ENCODE measurements around the gene CREB3L2. TPM values are rescaled to one million over a fixed set of nuclear protein-coding genes. Genes with fewer than 3 reads are reported as not detected.

Gene CREB3L2
- total and polyA plus RNA-seq, 2 experiments from 2014 or later, result 37.6 to 38.3 TPM

- H2AFZ ChIP-seq, result no peak overlapping the region
- no peak overlapping the region for H3K4me3 ChIP-seq
- H3K36me3 ChIP-seq (replicated peaks; ENCODE audit: insufficient read depth, low read depth), result no peaks in the 10 kb centered on the region
- H3K9me3 ChIP-seq (ENCODE audit: low read depth), result no peaks in the 10 kb centered on the region
- no peak for DNase-seq (ENCODE audit: low spot score)
- peaks cover 88% of the 10 kb centered on the region for H3K79me2 ChIP-seq
- TF ChIP-seq EZH2 (IDR thresholded peaks at IDR 0.05; ENCODE audit: borderline replicate concordance) (no peak), CTCF (IDR thresholded peaks at IDR 0.05; ENCODE audit: poor library complexity) (no peak), EZH2phosphoT487 (IDR thresholded peaks at IDR 0.05; ENCODE audit: low read depth, severe bottlenecking, unreplicated experiment) (no peak)
- peak overlapping the region; percentile 89 for H3K27ac ChIP-seq
- peaks cover 91% of the 10 kb centered on the region for H3K4me1 ChIP-seq (ENCODE audit: insufficient read depth)
- no peaks in the 10 kb centered on the region for H3K27me3 ChIP-seq
- no peaks in the 10 kb centered on the region for H3K9me2 ChIP-seq (replicated peaks; ENCODE audit: insufficient read depth)
- 73% methylated on average over 7 of the region's 7 CpGs for WGBS (ENCODE audit: low lambda C conversion rate, missing lambda C conversion rate)
- peaks cover 8% of the 10 kb centered on the region for H4K20me1 ChIP-seq (ENCODE audit: insufficient read depth, poor library complexity, severe bottlenecking)
- no peak overlapping the region for H3K4me2 ChIP-seq
These were observed 12.8 kb downstream of the CREB3L2 start for GRCh38 chr7:137989094-137989493.

DNA sequence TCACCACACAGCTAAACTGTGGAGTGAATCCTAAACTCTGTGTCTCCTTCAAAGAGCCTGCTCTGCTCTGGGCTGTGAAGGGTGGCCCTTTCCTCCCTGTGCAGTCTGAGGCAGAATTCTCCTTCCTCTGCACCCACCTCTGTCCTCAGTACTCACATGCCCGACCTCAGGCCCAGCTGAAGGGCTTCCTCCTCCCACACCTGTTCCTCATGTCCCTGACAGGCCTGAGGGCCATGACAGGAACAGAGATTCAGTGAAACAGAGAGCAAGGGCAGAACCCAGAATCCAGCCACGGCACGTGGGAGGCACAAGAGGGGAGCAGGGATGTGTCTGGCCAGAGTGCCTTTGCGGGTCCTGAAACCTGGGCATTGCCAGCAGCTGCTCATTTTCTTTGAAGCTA, 13.9 kb downstream of the CREB3L2 start:
- Histone ChIP-seq H2AFZ (no peak overlapping the region), H4K20me1 (ENCODE audit: insufficient read depth, poor library complexity, severe bottlenecking) (peaks cover 8% of the 10 kb centered on the region), H3K27ac (peak overlapping the region; percentile 86), H3K9me2 (replicated peaks; ENCODE audit: insufficient read depth) (no peaks in the 10 kb centered on the region), H3K4me2 (no peak overlapping the region), H3K36me3 (replicated peaks; ENCODE audit: insufficient read depth, low read depth) (no peaks in the 10 kb centered on the region), H3K4me1 (ENCODE audit: insufficient read depth) (peaks cover 91% of the 10 kb centered on the region), H3K79me2 (peaks cover 88% of the 10 kb centered on the region), H3K27me3 (no peaks in the 10 kb centered on the region), H3K4me3 (no peak overlapping the region), H3K9me3 (ENCODE audit: low read depth) (no peaks in the 10 kb centered on the region)
- 82% methylated on average over 4 of the region's 4 CpGs for WGBS (ENCODE audit: low lambda C conversion rate, missing lambda C conversion rate)
- TF ChIP-seq EZH2 (IDR thresholded peaks at IDR 0.05; ENCODE audit: borderline replicate concordance) (no peak), CTCF (IDR thresholded peaks at IDR 0.05; ENCODE audit: poor library complexity) (no peak), EZH2phosphoT487 (IDR thresholded peaks at IDR 0.05; ENCODE audit: low read depth, severe bottlenecking, unreplicated experiment) (no peak)
- DNase-seq (ENCODE audit: low spot score), result no peak

- Histone ChIP-seq H2AFZ (no peak overlapping the region), H3K4me1 (ENCODE audit: insufficient read depth) (peaks cover 90% of the 10 kb centered on the region), H3K36me3 (replicated peaks; ENCODE audit: insufficient read depth, low read depth) (no peaks in the 10 kb centered on the region), H3K27me3 (no peaks in the 10 kb centered on the region), H3K79me2 (peaks cover 92% of the 10 kb centered on the region), H3K4me3 (no peak overlapping the region), H3K9me3 (ENCODE audit: low read depth) (no peaks in the 10 kb centered on the region), H4K20me1 (ENCODE audit: insufficient read depth, poor library complexity, severe bottlenecking) (peaks cover 8% of the 10 kb centered on the region), H3K27ac (peak overlapping the region; percentile 86), H3K9me2 (replicated peaks; ENCODE audit: insufficient read depth) (no peaks in the 10 kb centered on the region), H3K4me2 (peak overlapping the region; percentile 59)
- 89% methylated on average over 5 of the region's 5 CpGs for WGBS (ENCODE audit: low lambda C conversion rate, missing lambda C conversion rate)
- DNase-seq (ENCODE audit: low spot score), result no peak
- TF ChIP-seq CTCF (IDR thresholded peaks at IDR 0.05; ENCODE audit: poor library complexity), result no peak
- no peak for TF ChIP-seq EZH2phosphoT487 (IDR thresholded peaks at IDR 0.05; ENCODE audit: low read depth, severe bottlenecking, unreplicated experiment)
- no peak for TF ChIP-seq EZH2 (IDR thresholded peaks at IDR 0.05; ENCODE audit: borderline replicate concordance)
These were observed 14.3 kb downstream of the CREB3L2 start for GRCh38 chr7:137987563-137987962.

GRCh38 chr7:137987018-137987349, 14.9 kb downstream of the CREB3L2 start:
- H3K4me1 ChIP-seq (ENCODE audit: insufficient read depth), result peaks cover 84% of the 10 kb centered on the region
- H3K27me3 ChIP-seq, result no peaks in the 10 kb centered on the region
- H3K4me2 ChIP-seq, result peak overlapping the region; percentile 59
- H3K9me3 ChIP-seq (ENCODE audit: low read depth), result no peaks in the 10 kb centered on the region
- no peak for DNase-seq (ENCODE audit: low spot score)
- H4K20me1 ChIP-seq (ENCODE audit: insufficient read depth, poor library complexity, severe bottlenecking), result peaks cover 8% of the 10 kb centered on the region
- 68% methylated on average over 3 of the region's 3 CpGs for WGBS (ENCODE audit: low lambda C conversion rate, missing lambda C conversion rate)
- TF ChIP-seq CTCF (IDR thresholded peaks at IDR 0.05; ENCODE audit: poor library complexity) (no peak), EZH2phosphoT487 (IDR thresholded peaks at IDR 0.05; ENCODE audit: low read depth, severe bottlenecking, unreplicated experiment) (no peak), EZH2 (IDR thresholded peaks at IDR 0.05; ENCODE audit: borderline replicate concordance) (no peak)
- H3K27ac ChIP-seq, result peak overlapping the region; percentile 86
- H3K79me2 ChIP-seq, result peaks cover 98% of the 10 kb centered on the region
- H3K4me3 ChIP-seq, result no peak overlapping the region
- no peak overlapping the region for H2AFZ ChIP-seq
- H3K36me3 ChIP-seq (replicated peaks; ENCODE audit: insufficient read depth, low read depth), result no peaks in the 10 kb centered on the region
- no peaks in the 10 kb centered on the region for H3K9me2 ChIP-seq (replicated peaks; ENCODE audit: insufficient read depth)

Data from hepatocyte (in vitro differentiated cells).